Endothelial cell of umbilical vein (primary cell): ENCODE measurements around the gene KRT71.

Source experiments
- EZH2 ChIP-seq: IDR thresholded peaks from 2 replicates; pipeline ENCODE4 v1.6.1; 2012; ENCODE audit warnings: borderline replicate concordance, low read depth, mild to moderate bottlenecking, moderate library complexity, low read length, inconsistent platforms; ENCODE audit not compliant: severe bottlenecking
- MYC ChIP-seq: IDR thresholded peaks from one replicate; pipeline ENCODE4 v1.6.1; 2011; ENCODE audit warnings: mild to moderate bottlenecking, low read depth, low read length
- POLR2AphosphoS5 ChIP-seq: IDR thresholded peaks from 2 replicates; pipeline ENCODE4 v1.6.1; 2012; ENCODE audit warnings: low read depth, mild to moderate bottlenecking, control low read depth, low read length, moderate library complexity; ENCODE audit not compliant: insufficient read depth
- TF ChIP-seq, protein P1 (sequence below): IDR thresholded peaks from 2 replicates; pipeline ENCODE4 v1.6.1; 2011; ENCODE audit not compliant: insufficient read depth, insufficient read length

DNA sequence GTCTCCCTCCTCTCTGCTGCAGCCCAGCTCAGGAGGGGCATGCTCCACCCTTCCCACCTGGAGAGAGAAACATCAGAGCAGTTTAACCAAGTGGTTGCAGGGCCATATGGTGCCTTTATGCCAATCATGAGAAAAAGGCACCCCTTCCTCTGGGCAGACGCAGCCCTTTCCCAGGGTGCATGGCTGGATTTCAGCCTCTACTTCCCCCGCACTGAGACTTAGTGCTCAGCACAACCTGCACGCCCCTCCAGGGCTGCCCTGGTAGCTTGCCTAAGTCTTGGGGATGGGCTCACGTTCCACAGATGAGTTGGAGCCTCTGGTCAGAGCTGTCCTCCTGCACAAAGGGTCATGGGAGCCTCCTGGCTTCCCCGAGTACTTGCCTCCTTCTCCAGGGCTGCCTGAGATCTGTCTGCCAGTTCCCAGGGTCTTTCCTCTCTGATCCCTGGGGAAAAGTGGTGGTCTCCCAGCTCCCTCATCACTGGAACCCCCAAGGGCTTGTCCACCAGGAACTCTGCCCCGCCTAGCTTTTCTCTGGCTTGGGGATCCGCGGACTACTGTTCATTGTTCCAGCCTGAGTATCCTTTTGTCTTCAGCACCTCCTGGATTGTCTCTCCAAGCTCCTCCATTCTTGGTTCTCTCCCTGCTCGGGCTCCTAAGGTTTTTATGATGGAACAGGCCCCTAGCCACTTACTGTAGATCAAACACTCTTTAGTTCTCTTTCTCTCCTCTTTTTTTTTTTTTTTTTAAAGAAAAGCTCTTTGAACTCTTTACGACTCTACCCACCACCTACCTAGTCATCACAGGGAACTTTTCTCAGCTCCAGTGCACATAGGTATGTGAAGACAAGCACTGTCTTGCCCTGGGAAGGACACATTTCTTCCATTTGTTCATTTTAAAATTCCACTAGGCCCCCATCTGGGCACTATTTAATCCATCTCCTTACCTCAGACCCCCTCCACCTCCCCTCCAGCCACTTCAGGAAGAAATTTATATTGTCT is 26.8 kb upstream of the KRT71 start:
- no peak for TF ChIP-seq EZH2
- TF ChIP-seq POLR2AphosphoS5: no peak
- TF ChIP-seq MYC: no peak
- TF ChIP-seq, protein P1, sequence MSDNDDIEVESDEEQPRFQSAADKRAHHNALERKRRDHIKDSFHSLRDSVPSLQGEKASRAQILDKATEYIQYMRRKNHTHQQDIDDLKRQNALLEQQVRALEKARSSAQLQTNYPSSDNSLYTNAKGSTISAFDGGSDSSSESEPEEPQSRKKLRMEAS: no peak
